Measurements from ENCODE around the gene GABRB2.

GABRB2 gene

GRCh38 chr5:161481922-161482321 is 64.6 kb downstream of the GABRB2 start:
- Histone ChIP-seq H3K27ac (ENCODE audit: low read depth, low read length, severe bottlenecking) (no peak overlapping the region), H3K36me3 (ENCODE audit: control insufficient read depth, insufficient read depth, low read length) (no peaks in the 10 kb centered on the region), H3K9me3 (ENCODE audit: control insufficient read depth, low read length) (no peaks in the 10 kb centered on the region), H3K4me3 (ENCODE audit: extremely low read depth, insufficient read depth, low read length, poor library complexity, severe bottlenecking) (no peak overlapping the region), H3K4me1 (ENCODE audit: control insufficient read depth, insufficient read depth, low read length, poor library complexity, severe bottlenecking) (no peaks in the 10 kb centered on the region)
- 57 to 83% methylated on average over 1 to 2 of the region's 3 CpGs for WGBS, 2 experiments (ENCODE audit: insufficient coverage in 2 of 2)

GRCh38 chr5:161471211-161471950 is 75.1 kb downstream of the GABRB2 start:
- H3K9me3 ChIP-seq (ENCODE audit: control insufficient read depth, low read length): peaks cover 2% of the 10 kb centered on the region
- H3K36me3 ChIP-seq (ENCODE audit: control insufficient read depth, insufficient read depth, low read length): no peaks in the 10 kb centered on the region
- no peak overlapping the region for H3K4me3 ChIP-seq (ENCODE audit: extremely low read depth, insufficient read depth, low read length, poor library complexity, severe bottlenecking)
- no peaks in the 10 kb centered on the region for H3K4me1 ChIP-seq (ENCODE audit: control insufficient read depth, insufficient read depth, low read length, poor library complexity, severe bottlenecking)
- 93 to 94% methylated on average over 2 to 3 of the region's 4 CpGs for WGBS, 2 experiments (ENCODE audit: insufficient coverage in 2 of 2)
- H3K27ac ChIP-seq (ENCODE audit: low read depth, low read length, severe bottlenecking): no peak overlapping the region

- no CpG with 5 or more reads among the region's 1 CpG for WGBS, 2 experiments (ENCODE audit: insufficient coverage in 2 of 2)
- Histone ChIP-seq H3K4me1 (ENCODE audit: control insufficient read depth, insufficient read depth, low read length, poor library complexity, severe bottlenecking) (no peaks in the 10 kb centered on the region), H3K27ac (ENCODE audit: low read depth, low read length, severe bottlenecking) (no peak overlapping the region), H3K9me3 (ENCODE audit: control insufficient read depth, low read length) (no peaks in the 10 kb centered on the region), H3K4me3 (ENCODE audit: extremely low read depth, insufficient read depth, low read length, poor library complexity, severe bottlenecking) (no peak overlapping the region), H3K36me3 (ENCODE audit: control insufficient read depth, insufficient read depth, low read length) (no peaks in the 10 kb centered on the region)
These were observed 78.8 kb downstream of the GABRB2 start for GRCh38 chr5:161467703-161468102.

- 80 to 100% methylated on average over 1 of the region's 1 CpG for WGBS, 2 experiments (ENCODE audit: insufficient coverage in 2 of 2)
- Histone ChIP-seq H3K9me3 (ENCODE audit: control insufficient read depth, low read length) (no peaks in the 10 kb centered on the region), H3K4me1 (ENCODE audit: control insufficient read depth, insufficient read depth, low read length, poor library complexity, severe bottlenecking) (no peaks in the 10 kb centered on the region), H3K36me3 (ENCODE audit: control insufficient read depth, insufficient read depth, low read length) (no peaks in the 10 kb centered on the region), H3K27ac (ENCODE audit: low read depth, low read length, severe bottlenecking) (no peak overlapping the region), H3K4me3 (ENCODE audit: extremely low read depth, insufficient read depth, low read length, poor library complexity, severe bottlenecking) (no peak overlapping the region)
These were observed 85.8 kb downstream of the GABRB2 start for GRCh38 chr5:161460741-161461140.

- Histone ChIP-seq H3K4me1 (ENCODE audit: control insufficient read depth, insufficient read depth, low read length, poor library complexity, severe bottlenecking) (peaks cover 13% of the 10 kb centered on the region), H3K27ac (ENCODE audit: low read depth, low read length, severe bottlenecking) (no peak overlapping the region), H3K36me3 (ENCODE audit: control insufficient read depth, insufficient read depth, low read length) (no peaks in the 10 kb centered on the region), H3K9me3 (ENCODE audit: control insufficient read depth, low read length) (no peaks in the 10 kb centered on the region), H3K4me3 (ENCODE audit: extremely low read depth, insufficient read depth, low read length, poor library complexity, severe bottlenecking) (no peak overlapping the region)
- no CpG with 5 or more reads among the region's 1 CpG for WGBS, 2 experiments (ENCODE audit: insufficient coverage in 2 of 2)
These were observed 99.9 kb downstream of the GABRB2 start for GRCh38 chr5:161446655-161447054.

- H3K36me3 ChIP-seq (ENCODE audit: control insufficient read depth, insufficient read depth, low read length): no peaks in the 10 kb centered on the region
These were observed 104.1 kb downstream of the GABRB2 start for GRCh38 chr5:161442471-161442870.

GRCh38 chr5:161432798-161433197 is 113.7 kb downstream of the GABRB2 start:
- Histone ChIP-seq H3K4me3 (ENCODE audit: extremely low read depth, insufficient read depth, low read length, poor library complexity, severe bottlenecking) (no peak overlapping the region), H3K9me3 (ENCODE audit: control insufficient read depth, low read length) (no peaks in the 10 kb centered on the region), H3K27ac (ENCODE audit: low read depth, low read length, severe bottlenecking) (no peak overlapping the region), H3K4me1 (ENCODE audit: control insufficient read depth, insufficient read depth, low read length, poor library complexity, severe bottlenecking) (no peaks in the 10 kb centered on the region), H3K36me3 (ENCODE audit: control insufficient read depth, insufficient read depth, low read length) (no peaks in the 10 kb centered on the region)
- WGBS, 2 experiments (ENCODE audit: insufficient coverage in 2 of 2): no CpG with 5 or more reads among the region's 2 CpGs

More at GRCh38 chr5:161442471-161442870, 104.1 kb downstream of the GABRB2 start:
- H3K27ac ChIP-seq (ENCODE audit: low read depth, low read length, severe bottlenecking): no peak overlapping the region
- H3K4me3 ChIP-seq (ENCODE audit: extremely low read depth, insufficient read depth, low read length, poor library complexity, severe bottlenecking): no peak overlapping the region
- peaks cover 13% of the 10 kb centered on the region for H3K4me1 ChIP-seq (ENCODE audit: control insufficient read depth, insufficient read depth, low read length, poor library complexity, severe bottlenecking)
- H3K9me3 ChIP-seq (ENCODE audit: control insufficient read depth, low read length): no peaks in the 10 kb centered on the region

GRCh38 chr5:161431963-161432362 is 114.6 kb downstream of the GABRB2 start:
- no peak overlapping the region for H3K4me3 ChIP-seq (ENCODE audit: extremely low read depth, insufficient read depth, low read length, poor library complexity, severe bottlenecking)
- no peaks in the 10 kb centered on the region for H3K36me3 ChIP-seq (ENCODE audit: control insufficient read depth, insufficient read depth, low read length)
- no peak overlapping the region for H3K27ac ChIP-seq (ENCODE audit: low read depth, low read length, severe bottlenecking)
- H3K9me3 ChIP-seq (ENCODE audit: control insufficient read depth, low read length): no peaks in the 10 kb centered on the region
- WGBS, 2 experiments (ENCODE audit: insufficient coverage in 2 of 2): no CpG with 5 or more reads among the region's 1 CpG
- H3K4me1 ChIP-seq (ENCODE audit: control insufficient read depth, insufficient read depth, low read length, poor library complexity, severe bottlenecking): no peaks in the 10 kb centered on the region

GRCh38 chr5:161421067-161421466 is 125.5 kb downstream of the GABRB2 start:
- no peak overlapping the region for H3K27ac ChIP-seq (ENCODE audit: low read depth, low read length, severe bottlenecking)
- 43% methylated on average over 2 of the region's 4 CpGs; no CpG with 5 or more reads in 1 of the 2 experiments for WGBS, 2 experiments (ENCODE audit: insufficient coverage in 2 of 2)
- H3K4me1 ChIP-seq (ENCODE audit: control insufficient read depth, insufficient read depth, low read length, poor library complexity, severe bottlenecking): no peaks in the 10 kb centered on the region
- H3K4me3 ChIP-seq (ENCODE audit: extremely low read depth, insufficient read depth, low read length, poor library complexity, severe bottlenecking): no peak overlapping the region
- no peaks in the 10 kb centered on the region for H3K36me3 ChIP-seq (ENCODE audit: control insufficient read depth, insufficient read depth, low read length)
- H3K9me3 ChIP-seq (ENCODE audit: control insufficient read depth, low read length): no peaks in the 10 kb centered on the region

GRCh38 chr5:161420521-161420920 is 126.0 kb downstream of the GABRB2 start:
- Histone ChIP-seq H3K36me3 (ENCODE audit: control insufficient read depth, insufficient read depth, low read length) (no peaks in the 10 kb centered on the region), H3K27ac (ENCODE audit: low read depth, low read length, severe bottlenecking) (no peak overlapping the region), H3K9me3 (ENCODE audit: control insufficient read depth, low read length) (no peaks in the 10 kb centered on the region), H3K4me1 (ENCODE audit: control insufficient read depth, insufficient read depth, low read length, poor library complexity, severe bottlenecking) (no peaks in the 10 kb centered on the region), H3K4me3 (ENCODE audit: extremely low read depth, insufficient read depth, low read length, poor library complexity, severe bottlenecking) (no peak overlapping the region)
- WGBS, 2 experiments (ENCODE audit: insufficient coverage in 2 of 2): 40 to 81% methylated on average over 1 to 2 of the region's 3 CpGs

GRCh38 chr5:161414896-161415295 is 131.6 kb downstream of the GABRB2 start:
- no peak overlapping the region for H3K27ac ChIP-seq (ENCODE audit: low read depth, low read length, severe bottlenecking)
- WGBS, 2 experiments (ENCODE audit: insufficient coverage in 2 of 2): 100% methylated on average over 1 of the region's 3 CpGs; no CpG with 5 or more reads in 1 of the 2 experiments

More at GRCh38 chr5:161414896-161415295, 131.6 kb downstream of the GABRB2 start:
- H3K9me3 ChIP-seq (ENCODE audit: control insufficient read depth, low read length): no peaks in the 10 kb centered on the region
- H3K36me3 ChIP-seq (ENCODE audit: control insufficient read depth, insufficient read depth, low read length): no peaks in the 10 kb centered on the region
- no peaks in the 10 kb centered on the region for H3K4me1 ChIP-seq (ENCODE audit: control insufficient read depth, insufficient read depth, low read length, poor library complexity, severe bottlenecking)
- no peak overlapping the region for H3K4me3 ChIP-seq (ENCODE audit: extremely low read depth, insufficient read depth, low read length, poor library complexity, severe bottlenecking)

Measured in mesodermal cell (in vitro differentiated cells).